GM11168 (cell line): ENCODE measurements around the gene FGD4.

Source experiments
- in situ Hi-C: fragments of 300-500 bp; cut with MboI; formaldehyde crosslinking; loops from one replicate; pipeline ENCODE4 v1.12.0; 2022; ENCODE audit warnings: low sequenced_read_pairs; ENCODE audit not compliant: unreplicated experiment

FGD4 gene

GRCh38 chr12:32451816-32452215, 52.5 kb downstream of the FGD4 start:
- in situ Hi-C loops = loop anchor here (5.0 kb wide), 1 partner anchor 215 kb away; no protein-coding TSS in a partner anchor

DNA sequence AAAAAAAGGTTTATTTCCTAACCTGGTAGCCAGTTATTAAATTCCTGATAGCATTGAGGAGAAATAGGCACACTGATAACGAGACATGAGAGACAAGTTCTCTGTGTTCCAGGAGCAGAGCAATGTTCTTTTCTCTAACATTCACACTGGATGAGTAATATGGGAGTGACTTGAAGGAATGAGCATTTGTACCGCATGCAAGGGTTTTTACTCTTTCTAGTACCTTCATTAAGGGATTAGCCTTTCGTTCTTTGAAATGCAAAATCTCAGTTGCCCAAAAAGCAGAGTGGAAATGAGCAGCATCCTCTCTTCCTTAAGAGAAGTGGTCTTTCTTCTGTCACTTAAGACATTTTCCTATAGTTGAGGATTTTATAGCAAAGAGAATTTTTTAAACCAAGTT, 54.7 kb downstream of the FGD4 start:
- in situ Hi-C loops = loop anchor here (5.0 kb wide), 1 partner anchor 213 kb away; no protein-coding TSS in a partner anchor

DNA sequence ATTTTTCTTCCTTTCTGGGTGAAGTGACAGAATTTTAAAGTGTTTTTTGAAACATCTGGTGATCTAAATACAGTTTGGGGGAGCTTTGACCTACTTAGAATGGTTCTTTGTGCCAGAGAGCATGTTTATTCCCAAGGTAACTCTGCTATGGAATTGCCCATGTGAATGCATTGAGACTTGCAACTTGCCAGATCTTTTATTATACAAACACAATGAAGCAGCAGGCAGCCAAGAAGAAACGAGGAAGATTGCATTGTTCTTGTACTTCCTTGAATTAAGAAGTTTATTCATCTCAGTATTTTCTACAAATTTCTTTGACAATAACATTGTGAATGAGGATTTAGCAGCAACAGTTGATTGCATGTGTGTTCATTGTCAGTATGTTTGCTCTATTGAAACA, 55.5 kb downstream of the FGD4 start:
- in situ Hi-C loops = loop anchor here (5.0 kb wide), 1 partner anchor 212 kb away; no protein-coding TSS in a partner anchor

- in situ Hi-C loops = no loop called here
Measured at GRCh38 chr12:32455607-32456071, 56.3 kb downstream of the FGD4 start.

DNA sequence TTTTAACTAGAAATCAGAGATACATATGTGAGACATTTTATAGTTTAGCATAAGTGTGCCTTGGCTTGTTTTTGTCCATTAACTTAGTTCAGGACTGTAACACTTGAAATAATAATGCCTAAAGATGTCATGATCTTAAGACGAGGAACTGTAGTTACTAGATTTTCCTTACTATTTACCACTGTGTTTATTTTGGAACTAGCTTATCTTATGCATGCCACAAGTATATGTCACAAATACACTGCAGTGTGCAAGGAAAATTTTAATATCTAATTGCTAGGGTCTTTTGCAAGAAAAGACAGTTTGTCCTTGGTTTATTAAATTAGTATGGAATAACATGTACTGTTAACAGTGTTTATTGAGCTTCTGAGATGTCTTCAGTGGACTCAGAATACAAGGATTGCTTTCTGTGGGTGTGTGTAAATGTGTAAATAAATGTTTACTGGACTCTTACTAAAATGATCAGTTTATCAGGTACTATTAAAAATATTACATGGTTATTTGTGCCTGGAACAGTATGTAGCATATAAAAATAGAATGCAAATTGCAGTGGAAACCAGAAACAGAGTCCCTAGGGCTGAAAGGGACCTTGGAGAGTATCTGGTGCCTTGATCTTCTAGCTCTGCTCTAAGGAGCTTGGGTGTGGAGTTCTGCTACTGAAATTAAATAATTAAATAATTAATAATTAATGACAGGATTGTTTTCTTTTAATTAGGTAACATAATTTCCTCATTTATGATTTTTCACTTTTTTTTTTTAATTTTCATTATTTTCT, 58.1 kb downstream of the FGD4 start:
- in situ Hi-C loops = no loop called here

DNA sequence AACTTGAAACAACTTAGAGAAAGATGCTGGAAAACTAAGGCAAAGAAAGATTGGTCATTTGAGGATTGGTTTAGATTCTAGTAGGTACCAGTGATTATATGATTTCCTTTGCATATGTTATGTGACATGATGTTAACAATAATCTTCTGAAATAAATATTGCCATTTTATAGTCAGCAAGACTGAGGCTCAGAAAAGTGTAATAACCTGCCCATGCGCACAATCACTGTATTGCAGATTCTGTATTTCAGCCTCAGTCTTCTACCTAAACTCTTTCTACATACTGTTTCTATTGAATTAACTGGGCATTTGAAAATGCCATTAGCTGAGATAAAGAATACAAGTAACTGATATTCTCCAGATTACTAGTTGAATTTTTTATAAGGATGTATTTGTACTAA, 61.3 kb downstream of the FGD4 start:
- in situ Hi-C loops = no loop called here

DNA sequence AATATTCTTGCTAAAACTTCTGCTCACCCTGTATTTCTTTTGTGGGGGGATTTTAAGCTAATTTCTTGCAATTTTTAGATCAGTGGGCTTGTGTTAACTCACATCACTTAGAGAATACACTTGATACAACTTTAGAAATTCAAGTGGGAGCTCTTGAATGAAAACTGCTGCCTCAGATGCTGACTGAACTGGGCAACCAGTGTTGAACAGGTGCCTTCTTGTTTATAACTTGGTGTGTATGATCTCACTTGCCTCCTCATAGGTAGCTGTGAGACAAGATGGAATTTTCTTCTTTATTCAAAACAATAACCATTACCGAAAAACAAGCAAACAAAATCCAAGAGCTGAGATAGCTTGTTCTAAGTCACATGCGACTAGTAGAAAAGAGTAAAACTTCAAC, 63.5 kb downstream of the FGD4 start:
- in situ Hi-C loops = no loop called here

DNA sequence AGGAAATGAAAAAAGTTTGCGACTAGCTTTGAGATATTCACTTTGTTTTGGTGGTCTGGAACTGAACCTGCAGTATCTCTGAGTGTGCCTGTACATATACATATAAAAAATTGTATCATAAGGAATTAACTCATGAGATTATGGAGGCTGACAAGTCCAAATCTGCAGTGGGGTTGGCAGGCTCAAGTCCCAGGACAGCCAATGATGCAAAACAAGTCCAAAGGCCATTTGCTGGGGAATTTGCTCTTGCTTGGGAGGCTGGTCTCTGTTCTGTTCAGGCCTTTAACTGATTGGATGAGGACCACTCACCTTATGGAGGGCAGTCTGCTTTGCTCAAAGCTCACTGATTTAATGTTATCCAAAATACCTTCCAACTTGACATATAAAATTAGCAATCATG, 66.8 kb downstream of the FGD4 start:
- in situ Hi-C loops = no loop called here

DNA sequence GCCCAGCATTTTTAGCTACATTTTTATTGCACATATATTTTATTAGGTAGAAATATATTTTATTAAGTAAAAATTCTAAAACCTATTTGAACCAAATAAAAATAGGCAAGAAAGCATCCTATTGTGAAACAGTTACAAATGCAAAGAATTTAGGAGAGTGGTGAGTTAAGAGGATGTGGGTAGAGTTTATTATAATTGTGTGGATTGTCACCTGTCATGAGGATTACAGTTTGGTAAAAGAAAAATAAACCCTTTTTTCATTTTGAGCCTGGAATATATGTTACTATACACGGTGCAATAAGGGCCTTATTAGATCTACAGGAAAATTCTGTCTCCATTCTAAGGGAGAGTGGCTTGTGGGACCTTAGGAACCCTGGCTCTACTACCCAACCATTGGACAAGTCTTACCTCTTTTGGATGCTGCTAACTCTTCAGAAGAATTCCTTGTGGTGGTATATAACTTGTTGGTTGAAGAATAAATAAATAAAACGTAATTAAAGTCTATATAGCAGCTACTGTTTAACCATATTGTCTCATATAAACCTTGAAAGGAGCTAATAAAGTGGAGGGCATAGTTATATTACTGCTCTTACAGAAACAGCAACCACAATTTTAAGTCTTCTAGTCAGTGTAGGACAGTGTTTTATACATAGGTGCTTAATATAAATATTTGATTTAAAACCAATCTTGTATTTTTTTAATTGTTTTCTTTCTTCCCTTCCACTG, 67.8 kb downstream of the FGD4 start:
- in situ Hi-C loops = no loop called here

DNA sequence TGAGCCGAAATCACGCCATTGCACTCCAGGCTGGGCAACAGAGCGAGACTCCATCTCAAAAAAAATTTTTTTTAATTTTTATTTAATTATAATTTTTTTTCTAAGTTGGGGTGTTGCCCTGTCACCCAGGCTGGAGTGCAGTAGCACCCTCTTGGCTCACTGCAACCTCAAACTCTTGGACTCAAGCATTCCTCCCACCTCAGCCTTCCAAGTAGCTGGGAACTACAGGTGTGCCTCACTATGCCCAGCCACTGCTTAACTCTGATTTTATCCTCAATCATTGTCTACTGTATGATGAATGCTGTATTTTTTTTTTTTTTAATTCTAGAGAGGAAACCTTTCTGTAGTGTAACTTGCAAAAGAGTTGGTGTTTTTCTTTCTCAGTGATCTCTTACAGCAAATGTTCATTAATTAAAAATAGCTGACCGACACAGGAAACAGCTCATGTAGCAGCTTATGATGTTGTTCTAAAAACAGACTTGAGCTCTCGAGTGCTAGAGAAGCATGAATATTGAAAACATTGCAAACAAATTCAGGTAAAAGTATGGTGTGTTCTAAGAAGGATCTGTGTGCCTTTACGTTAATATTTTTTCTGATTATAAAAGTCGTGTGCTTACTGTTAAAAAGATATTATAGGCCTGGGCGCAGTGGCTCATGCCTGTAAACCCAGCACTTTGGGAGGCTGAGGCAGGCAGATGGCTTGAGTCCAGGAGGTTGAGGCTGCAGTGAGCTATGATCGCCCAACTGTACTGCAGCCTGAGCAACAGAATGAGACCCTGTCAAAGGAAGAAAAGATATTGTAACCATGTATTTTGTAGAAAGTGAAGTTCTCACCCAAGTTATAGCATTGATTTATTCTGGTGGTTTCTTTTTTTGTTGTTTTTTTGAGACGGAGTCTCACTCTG, 68.9 kb downstream of the FGD4 start:
- in situ Hi-C loops = no loop called here

GRCh38 chr12:32470936-32471470, 71.6 kb downstream of the FGD4 start:
- in situ Hi-C loops = no loop called here

GRCh38 chr12:32471591-32472001, 72.2 kb downstream of the FGD4 start:
- in situ Hi-C loops = no loop called here

- in situ Hi-C loops = no loop called here
Measured at GRCh38 chr12:32475724-32476123, 76.4 kb downstream of the FGD4 start.

GRCh38 chr12:32476446-32476845, 77.1 kb downstream of the FGD4 start:
- in situ Hi-C loops = no loop called here

GRCh38 chr12:32477714-32478113, 78.4 kb downstream of the FGD4 start:
- in situ Hi-C loops = no loop called here

DNA sequence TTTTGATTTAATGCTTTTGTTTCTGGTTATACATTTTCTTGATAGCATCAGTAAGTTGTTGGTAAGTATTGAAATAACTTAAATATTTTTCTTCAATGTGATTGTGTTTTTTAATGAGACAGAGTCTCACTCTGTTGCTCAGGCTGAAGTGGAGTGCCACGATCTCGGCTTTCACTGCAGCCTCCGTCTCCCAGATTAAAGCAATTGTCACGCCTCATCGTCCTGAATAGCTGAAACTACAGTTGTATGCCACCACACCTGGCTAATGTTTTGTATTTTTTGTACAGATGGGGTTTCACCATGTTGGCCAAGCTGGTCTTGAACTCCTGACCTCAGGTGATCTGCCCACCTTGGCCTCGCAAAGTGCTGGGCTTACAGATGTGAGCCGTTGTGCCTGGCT, 78.8 kb downstream of the FGD4 start:
- in situ Hi-C loops = no loop called here

DNA sequence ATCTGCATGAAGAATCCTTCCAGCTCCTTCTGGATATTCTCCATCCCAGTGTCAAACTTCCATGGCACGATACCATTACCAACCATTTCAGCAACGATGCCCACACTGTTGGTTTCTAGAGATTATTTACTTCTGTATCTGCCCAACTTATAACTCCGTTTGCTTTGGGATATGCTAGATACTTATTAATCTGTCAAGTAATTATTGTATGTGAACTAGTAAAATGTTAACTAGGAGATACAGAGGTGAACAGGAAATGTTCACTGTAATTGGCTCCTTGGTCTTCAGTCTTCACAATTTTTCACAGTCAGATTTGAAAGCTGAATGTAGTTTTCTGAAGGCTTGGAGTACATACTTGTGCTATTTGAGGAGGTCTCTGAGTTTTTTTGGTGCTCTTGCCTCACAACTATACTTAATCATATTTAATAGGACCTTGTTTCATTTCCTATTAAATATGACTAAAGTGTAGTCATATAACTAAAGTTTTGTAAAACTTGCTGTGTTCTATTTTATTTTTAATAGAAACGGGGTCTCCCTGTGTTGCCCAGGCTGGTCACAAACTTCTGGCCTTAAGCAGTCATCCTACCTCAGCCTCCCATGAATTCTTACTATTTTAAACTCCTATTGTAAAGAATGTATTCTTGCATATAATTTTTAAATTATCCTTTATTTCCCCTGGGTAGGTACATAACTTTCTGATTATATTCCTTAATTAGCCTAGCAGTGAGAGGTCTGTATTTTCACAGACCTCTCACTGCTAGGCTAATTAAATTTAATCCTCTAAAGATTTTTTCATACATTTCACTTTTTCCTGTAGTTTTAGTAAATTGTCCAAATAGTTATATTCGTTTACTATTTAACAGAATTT, 79.7 kb downstream of the FGD4 start:
- in situ Hi-C loops = no loop called here

GRCh38 chr12:32482226-32482625, 82.9 kb downstream of the FGD4 start:
- in situ Hi-C loops = no loop called here

DNA sequence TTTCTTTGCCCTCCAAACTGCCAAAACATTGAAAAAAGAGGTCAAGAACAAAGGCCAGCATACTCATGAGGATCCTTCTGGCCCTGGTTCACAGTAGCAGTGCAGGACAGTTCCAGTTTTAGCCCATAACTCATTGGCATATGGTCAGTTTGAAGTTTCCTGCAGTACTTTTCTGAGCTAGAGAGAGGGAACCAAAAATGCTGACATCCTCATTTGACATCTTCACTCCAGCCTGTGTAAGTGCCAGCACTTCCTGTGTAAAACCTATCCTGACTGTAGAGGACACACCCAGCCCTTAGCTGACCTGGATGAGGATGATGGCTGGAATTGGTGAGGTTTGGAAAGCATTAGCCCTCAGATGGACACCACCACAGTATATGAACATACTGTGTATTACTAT, 84.1 kb downstream of the FGD4 start:
- in situ Hi-C loops = no loop called here
